NOMO-1 treated with DMSO at 0.1 percent for 48 hours (cell line): ENCODE results near the gene LRRC3.
"Not testable (repeated sequence)": the region's sequence is repeated elsewhere in the genome, so short reads cannot be mapped to it uniquely, and the experiment has no call there.

Experiments
- DNase-seq: peaks from one replicate; lab custom pipeline; 2025; ENCODE audit not compliant: unreplicated experiment; lab: John Stamatoyannopoulos, UW

Gene LRRC3

GRCh38 chr21:44494956-44495355 is 39.6 kb downstream of the LRRC3 start:
- DNase-seq, result no peak

- no peak for DNase-seq
Measured at GRCh38 chr21:44495611-44496563, 40.6 kb downstream of the LRRC3 start.

- no peak for DNase-seq
Measured at GRCh38 chr21:44496564-44497550, 41.5 kb downstream of the LRRC3 start.

GRCh38 chr21:44497703-44498126 is 42.4 kb downstream of the LRRC3 start:
- DNase-seq, result no peak

- DNase-seq, result no peak
Measured at GRCh38 chr21:44498280-44499210, 43.2 kb downstream of the LRRC3 start.

GRCh38 chr21:44499211-44499560 is 43.9 kb downstream of the LRRC3 start:
- DNase-seq, result no peak

- no peak for DNase-seq
Measured at GRCh38 chr21:44499631-44500030, 44.3 kb downstream of the LRRC3 start.

- no peak for DNase-seq
Measured at GRCh38 chr21:44500111-44500510, 44.8 kb downstream of the LRRC3 start.

GRCh38 chr21:44502171-44502958 is 47.1 kb downstream of the LRRC3 start:
- no peak for DNase-seq

- DNase-seq, result not testable (repeated sequence)
Measured at GRCh38 chr21:44503006-44503889, 47.9 kb downstream of the LRRC3 start.

GRCh38 chr21:44503901-44504399 is 48.6 kb downstream of the LRRC3 start:
- DNase-seq, result no peak

- DNase-seq, result no peak
Measured at GRCh38 chr21:44505673-44506278, 50.5 kb downstream of the LRRC3 start.

GRCh38 chr21:44506279-44507255 is 51.3 kb downstream of the LRRC3 start:
- DNase-seq, result no peak

- DNase-seq, result no peak
Measured at GRCh38 chr21:44507673-44508425, 52.5 kb downstream of the LRRC3 start.

GRCh38 chr21:44508426-44508710 is 53.1 kb downstream of the LRRC3 start:
- DNase-seq, result no peak

GRCh38 chr21:44508711-44509445 is 53.6 kb downstream of the LRRC3 start:
- DNase-seq, result no peak
